Left lung (tissue), 10 donors: ENCODE data around the gene EML6. TPM values are rescaled to one million over a fixed set of nuclear protein-coding genes. Genes with fewer than 3 reads are reported as not detected.

Experiments used
- ATAC-seq: fragments of 200-7000 bp; cut with Tn5 transposase; one replicate; pipeline ENCODE4 v1.9.1; 2020; ENCODE audit warnings: moderate library complexity
- DNase-seq, 4 donors: peaks; one replicate each; pipeline ENCODE4 v3.0.0-alpha.2; 2013 to 2020
- H3K27ac ChIP-seq, 2 donors: fragments of 200-600 bp; sonication (generic) in 1 of 2; one replicate each; pipeline versions ENCODE4 v1.5.0 to v1.8.0; 2020 to 2021
- H3K27me3 ChIP-seq, 2 donors: fragments of 200-600 bp; sonication (generic) in 1 of 2; one replicate each; pipeline versions ENCODE4 v1.5.0 to v1.8.0; 2020 to 2021
- H3K36me3 ChIP-seq, 2 donors: fragments of 200-600 bp; sonication (generic) in 1 of 2; one replicate each; pipeline versions ENCODE4 v1.5.0 to v1.8.0; 2020 to 2021
- H3K4me1 ChIP-seq, 2 donors: fragments of 200-600 bp; one replicate each; pipeline ENCODE4 v1.8.0; 2021
- H3K4me3 ChIP-seq, 2 donors: fragments of 200-600 bp; sonication (generic) in 1 of 2; one replicate each; pipeline versions ENCODE4 v1.5.0 to v1.8.0; 2020 to 2021; ENCODE audit warnings: mild to moderate bottlenecking in 1 of 2
- H3K9me3 ChIP-seq, 2 donors: fragments of 200-600 bp; sonication (generic) in 1 of 2; one replicate each; pipeline versions ENCODE4 v1.5.0 to v1.8.0; 2020 to 2021
- intact Hi-C, 2 donors: fragments of 100-400 bp; cut with DNase I; formaldehyde crosslinking; loops; one replicate each; pipeline versions ENCODE4 v1.11.2 to v1.14.2; 2022
- polyA plus RNA-seq, 6 donors: library from polyadenylated mRNA; unstranded; fragments of 120-200 nt; gene quantifications; one replicate each; pipeline ENCODE4 v1.2.1, GENCODE V29; 2013; ENCODE audit not compliant: insufficient read length in 6 of 6
- total RNA-seq, 2 donors: library from RNA; stranded (reverse); fragmentation: NEBNext Ultra II Directional; extraction: Animal tissue kit (Norgen Biotek cat#: 25700); gene quantifications; one replicate each; pipeline ENCODE4 v1.2.1, GENCODE V29; 2021
- TF ChIP-seq, protein P1 (sequence below), 2 donors: fragments of 200-600 bp; sonication (generic) in 1 of 2; IDR thresholded peaks; one replicate each; pipeline versions ENCODE4 v1.5.0 to v1.8.0; 2021; ENCODE audit warnings: antibody characterized with exemption in 2 of 2
- donor health status: DM: no; HTN: yes; CAD: no.
- donor health status: DM: no; HTN: no; CAD: no.

The EML6 gene
- total and polyA plus RNA-seq, 8 donors = 0.73 to 2.2 (median 1.3) TPM

GRCh38 chr2:54894467-54894866 is 171.0 kb downstream of the EML6 start:
- ATAC-seq (no peak), DNase-seq (no peak)
- H3K27me3 ChIP-seq = no peaks in the 10 kb centered on the region
- H3K36me3 ChIP-seq = no peaks in the 10 kb centered on the region
- H3K4me1 ChIP-seq = no peaks in the 10 kb centered on the region
- TF ChIP-seq, protein P1, sequence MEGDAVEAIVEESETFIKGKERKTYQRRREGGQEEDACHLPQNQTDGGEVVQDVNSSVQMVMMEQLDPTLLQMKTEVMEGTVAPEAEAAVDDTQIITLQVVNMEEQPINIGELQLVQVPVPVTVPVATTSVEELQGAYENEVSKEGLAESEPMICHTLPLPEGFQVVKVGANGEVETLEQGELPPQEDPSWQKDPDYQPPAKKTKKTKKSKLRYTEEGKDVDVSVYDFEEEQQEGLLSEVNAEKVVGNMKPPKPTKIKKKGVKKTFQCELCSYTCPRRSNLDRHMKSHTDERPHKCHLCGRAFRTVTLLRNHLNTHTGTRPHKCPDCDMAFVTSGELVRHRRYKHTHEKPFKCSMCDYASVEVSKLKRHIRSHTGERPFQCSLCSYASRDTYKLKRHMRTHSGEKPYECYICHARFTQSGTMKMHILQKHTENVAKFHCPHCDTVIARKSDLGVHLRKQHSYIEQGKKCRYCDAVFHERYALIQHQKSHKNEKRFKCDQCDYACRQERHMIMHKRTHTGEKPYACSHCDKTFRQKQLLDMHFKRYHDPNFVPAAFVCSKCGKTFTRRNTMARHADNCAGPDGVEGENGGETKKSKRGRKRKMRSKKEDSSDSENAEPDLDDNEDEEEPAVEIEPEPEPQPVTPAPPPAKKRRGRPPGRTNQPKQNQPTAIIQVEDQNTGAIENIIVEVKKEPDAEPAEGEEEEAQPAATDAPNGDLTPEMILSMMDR (IDR thresholded peaks at IDR 0.05) = no peak
- intact Hi-C loops = loop anchor here in 1 of 2 donors (10.0 kb wide), 1 partner anchor 280 kb away; no protein-coding TSS in a partner anchor
- peaks cover 0 to 11% of the 10 kb centered on the region in 2 donors for H3K9me3 ChIP-seq
- H3K4me3 ChIP-seq = no peak overlapping the region
- H3K27ac ChIP-seq = no peak overlapping the region

GRCh38 chr2:54895730-54896129 is 172.3 kb downstream of the EML6 start:
- Histone ChIP-seq H3K27ac (no peak overlapping the region), H3K27me3 (no peaks in the 10 kb centered on the region), H3K4me1 (no peaks in the 10 kb centered on the region), H3K36me3 (no peaks in the 10 kb centered on the region), H3K4me3 (no peak overlapping the region), H3K9me3 (peaks cover 0 to 11% of the 10 kb centered on the region in 2 donors)
- DNase-seq (no peak), ATAC-seq (no peak)
- intact Hi-C loops = loop anchor here in 1 of 2 donors (10.0 kb wide), 1 partner anchor 279 kb away; no protein-coding TSS in a partner anchor
- TF ChIP-seq, protein P1 (IDR thresholded peaks at IDR 0.05) = no peak

DNA sequence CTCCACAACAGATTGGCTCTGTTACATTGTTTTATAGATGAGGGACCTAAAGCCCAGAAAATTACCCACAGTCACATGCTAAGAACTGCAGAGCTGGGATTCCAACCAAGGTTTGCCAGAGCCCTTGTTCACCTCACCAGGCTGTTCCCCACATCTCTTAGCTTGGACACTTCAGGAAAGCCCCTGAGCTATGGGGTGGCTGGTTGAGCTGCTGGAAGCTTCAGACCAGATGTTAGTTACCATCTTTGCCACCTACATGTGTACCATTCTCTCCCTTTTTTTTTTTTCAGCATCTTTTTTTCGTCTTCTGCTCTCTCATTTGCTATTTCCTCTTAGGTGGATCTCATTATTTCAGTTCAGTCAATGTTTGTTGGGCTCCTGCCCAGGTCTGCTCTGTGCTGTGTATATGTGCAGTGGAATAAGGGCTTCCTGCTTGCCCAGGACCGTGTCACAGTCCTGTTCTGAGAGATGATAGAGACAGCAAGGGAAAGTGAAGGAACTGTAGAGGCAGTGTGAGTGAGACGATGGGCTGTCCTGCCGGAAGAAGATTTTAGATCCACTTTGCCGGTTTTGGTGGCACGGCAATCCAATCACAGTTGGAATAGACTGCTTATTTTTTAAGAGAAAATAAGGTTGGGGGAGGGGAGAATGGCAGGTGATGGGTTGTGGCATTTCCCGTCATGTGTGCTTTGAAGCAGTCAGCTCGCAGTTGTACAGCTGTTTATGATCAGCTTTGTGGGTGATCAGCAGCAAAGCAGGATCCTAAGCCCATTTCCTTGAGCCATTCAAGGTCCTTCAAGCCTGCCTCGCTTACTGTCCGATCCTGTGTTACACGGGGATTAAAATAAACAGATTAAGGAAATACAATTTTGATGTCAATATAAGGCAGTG is 174.2 kb downstream of the EML6 start:
- no peaks in the 10 kb centered on the region for H3K27me3 ChIP-seq
- H3K27ac ChIP-seq = no peak overlapping the region
- H3K36me3 ChIP-seq = no peaks in the 10 kb centered on the region
- no peaks in the 10 kb centered on the region for H3K4me1 ChIP-seq
- peaks cover 0 to 11% of the 10 kb centered on the region in 2 donors for H3K9me3 ChIP-seq
- ATAC-seq (no peak), DNase-seq (no peak)
- intact Hi-C loops = loop anchor here in 1 of 2 donors (10.0 kb wide), 1 partner anchor 277 kb away; no protein-coding TSS in a partner anchor
- TF ChIP-seq, protein P1 (IDR thresholded peaks at IDR 0.05) = no peak
- H3K4me3 ChIP-seq = no peak overlapping the region

DNA sequence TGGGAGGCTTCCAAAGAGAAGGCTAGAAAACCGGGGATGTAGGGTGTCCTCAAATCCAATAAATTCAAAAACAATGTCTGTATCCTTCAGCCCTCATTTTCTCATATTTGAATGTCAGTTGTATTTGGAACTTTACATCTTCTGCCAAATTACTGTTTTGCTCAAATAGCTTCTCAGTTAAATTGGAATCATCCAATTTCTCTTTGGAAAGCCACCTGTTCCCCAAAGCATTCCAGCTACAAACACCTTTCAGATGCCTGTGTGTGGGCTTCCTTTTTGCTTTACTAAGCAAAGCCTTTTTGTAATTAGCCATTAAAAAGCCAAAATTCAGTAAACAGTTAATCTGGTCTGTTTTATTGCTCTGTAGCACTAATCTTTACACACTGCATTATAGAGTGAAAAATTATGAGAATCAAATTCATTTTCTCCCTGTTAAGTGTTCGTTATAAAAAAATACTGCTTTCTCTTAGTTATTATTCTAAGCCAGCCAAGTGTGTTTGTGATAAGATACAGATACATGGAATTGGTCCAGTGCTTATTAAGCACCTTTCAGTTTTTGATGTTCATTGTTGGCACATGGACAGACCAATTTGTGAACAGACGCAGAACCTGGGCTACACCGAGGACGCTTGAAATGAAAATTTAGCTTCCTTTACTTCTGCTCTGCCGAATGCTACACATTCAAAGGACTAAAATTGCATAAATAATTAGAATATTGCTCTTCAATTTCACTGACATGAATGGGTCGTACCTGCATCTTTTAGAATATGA is 175.2 kb downstream of the EML6 start:
- peaks cover 0 to 11% of the 10 kb centered on the region in 2 donors for H3K9me3 ChIP-seq
- H3K27ac ChIP-seq = no peak overlapping the region
- ATAC-seq = no peak
- H3K4me3 ChIP-seq = no peak overlapping the region
- intact Hi-C loops = loop anchor here in 1 of 2 donors (10.0 kb wide), 1 partner anchor 276 kb away; no protein-coding TSS in a partner anchor
- H3K27me3 ChIP-seq = no peaks in the 10 kb centered on the region
- peaks cover 0 to 4% of the 10 kb centered on the region in 2 donors for H3K4me1 ChIP-seq
- TF ChIP-seq, protein P1 (IDR thresholded peaks at IDR 0.05) = no peak
- no peak for DNase-seq
- H3K36me3 ChIP-seq = no peaks in the 10 kb centered on the region
